Subcutaneous abdominal adipose tissue (tissue), 5 donors: ENCODE data around the gene CASTOR1.
A peak's percentile ranks its signal among the peaks of the same experiment; 100 is the strongest.
"Not testable (repeated sequence)": the region's sequence is repeated elsewhere in the genome, so short reads cannot be mapped to it uniquely, and the experiment has no call there.

ENCODE experiments used
- H3K27ac ChIP-seq: one replicate; pipeline ENCODE4 v1.7.0; 2013; ENCODE audit warnings: low read depth, mild to moderate bottlenecking, inconsistent platforms, low read length, moderate library complexity
- H3K27me3 ChIP-seq, 5 donors: one replicate each; pipeline ENCODE4 v1.7.0; 2013; ENCODE audit warnings: low read length in 5 of 5, inconsistent platforms in 1 of 5; ENCODE audit not compliant: control insufficient read depth in 5 of 5, insufficient read depth in 4 of 5
- H3K36me3 ChIP-seq, 5 donors: one replicate each; pipeline ENCODE4 v1.7.0; 2013; ENCODE audit warnings: low read length in 5 of 5; ENCODE audit not compliant: control insufficient read depth in 5 of 5, insufficient read depth in 5 of 5
- H3K4me1 ChIP-seq, 5 donors: one replicate each; pipeline ENCODE4 v1.7.0; 2013; ENCODE audit warnings: low read length in 5 of 5, mild to moderate bottlenecking in 3 of 5, moderate library complexity in 1 of 5; ENCODE audit not compliant: control insufficient read depth in 5 of 5, insufficient read depth in 5 of 5
- H3K4me3 ChIP-seq, 5 donors: one replicate each; pipeline ENCODE4 v1.7.0; 2013; ENCODE audit warnings: low read length in 5 of 5, low read depth in 1 of 5
- H3K9ac ChIP-seq, 5 donors: one replicate each; pipeline ENCODE4 v1.7.0; 2013; ENCODE audit warnings: low read length in 5 of 5, mild to moderate bottlenecking in 4 of 5, moderate library complexity in 3 of 5
- H3K9me3 ChIP-seq, 5 donors: one replicate each; pipeline ENCODE4 v1.7.0; 2013; ENCODE audit warnings: low read length in 5 of 5; ENCODE audit not compliant: control insufficient read depth in 5 of 5
- donor health status: healthy.
- donor health status: healthy.
- donor health status: healthy.
- donor health status: healthy.
- donor health status: healthy.

The CASTOR1 gene

GRCh38 chr22:30289141-30289979 is at the start of gene CASTOR1:
Gene CASTOR1 (minus strand): TSS chr22:30289505. CDS start chr22:30289497, 8 bp downstream.
- peaks cover 15 to 52% (median 44%) of the 10 kb centered on the region in 5 donors for H3K4me1 ChIP-seq
- peak within 1 kb of the TSS; percentile 77 for H3K27ac ChIP-seq
- H3K4me3 ChIP-seq: peak within 1 kb of the TSS; percentile 71 to 84 (median 81)
- H3K27me3 ChIP-seq: no peaks in the 10 kb centered on the region
- H3K36me3 ChIP-seq: peaks cover 0 to 52% (median 44%) of the 10 kb centered on the region in 5 donors
- no peaks in the 10 kb centered on the region for H3K9me3 ChIP-seq
- H3K9ac ChIP-seq: peak within 1 kb of the TSS in 4 of 5 donors; percentile 65 to 87 (median 82)

GRCh38 chr22:30338802-30339201 is 49.5 kb upstream of the CASTOR1 start:
- Histone ChIP-seq H3K27me3 (no peaks in the 10 kb centered on the region), H3K9ac (no peak overlapping the region), H3K36me3 (peaks cover 17 to 100% (median 98%) of the 10 kb centered on the region in 5 donors), H3K4me3 (no peak overlapping the region), H3K27ac (no peak overlapping the region), H3K9me3 (no peaks in the 10 kb centered on the region), H3K4me1 (peaks cover 7 to 70% (median 35%) of the 10 kb centered on the region in 5 donors)

GRCh38 chr22:30338341-30338740 is 49.0 kb upstream of the CASTOR1 start:
- not testable (repeated sequence) for H3K9ac ChIP-seq, H3K9me3 ChIP-seq, H3K4me3 ChIP-seq, H3K27ac ChIP-seq, H3K27me3 ChIP-seq
- peaks cover 7 to 66% (median 35%) of the 10 kb centered on the region in 5 donors for H3K4me1 ChIP-seq
- peaks cover 15 to 100% (median 98%) of the 10 kb centered on the region in 5 donors for H3K36me3 ChIP-seq

GRCh38 chr22:30337461-30337778 is 48.1 kb upstream of the CASTOR1 start:
- peaks cover 5 to 64% (median 32%) of the 10 kb centered on the region in 5 donors for H3K4me1 ChIP-seq

GRCh38 chr22:30336752-30337460 is 47.6 kb upstream of the CASTOR1 start:
- Histone ChIP-seq H3K36me3 (peaks cover 10 to 99% (median 96%) of the 10 kb centered on the region in 5 donors), H3K9ac (no peak overlapping the region), H3K27ac (peak overlapping the region; percentile 37), H3K4me1 (peaks cover 3 to 58% (median 29%) of the 10 kb centered on the region in 5 donors), H3K4me3 (no peak overlapping the region), H3K27me3 (no peaks in the 10 kb centered on the region), H3K9me3 (no peaks in the 10 kb centered on the region)

More at GRCh38 chr22:30337461-30337778, 48.1 kb upstream of the CASTOR1 start:
- Histone ChIP-seq H3K36me3 (peaks cover 10 to 100% (median 98%) of the 10 kb centered on the region in 5 donors), H3K27ac (peak overlapping the region; percentile 37), H3K4me3 (no peak overlapping the region), H3K9me3 (no peaks in the 10 kb centered on the region), H3K27me3 (no peaks in the 10 kb centered on the region), H3K9ac (no peak overlapping the region)

GRCh38 chr22:30335236-30335635 is 45.9 kb upstream of the CASTOR1 start:
- Histone ChIP-seq H3K4me3 (no peak overlapping the region), H3K27me3 (no peaks in the 10 kb centered on the region), H3K9me3 (no peaks in the 10 kb centered on the region), H3K4me1 (peaks cover 2 to 43% (median 14%) of the 10 kb centered on the region in 5 donors), H3K9ac (no peak overlapping the region), H3K36me3 (peaks cover 10 to 94% (median 82%) of the 10 kb centered on the region in 5 donors), H3K27ac (no peak overlapping the region)

GRCh38 chr22:30334646-30335045 is 45.3 kb upstream of the CASTOR1 start:
- Histone ChIP-seq H3K9me3 (no peaks in the 10 kb centered on the region), H3K4me1 (peaks cover 2 to 37% (median 13%) of the 10 kb centered on the region in 5 donors), H3K27ac (no peak overlapping the region), H3K9ac (no peak overlapping the region), H3K4me3 (no peak overlapping the region), H3K27me3 (no peaks in the 10 kb centered on the region), H3K36me3 (peaks cover 10 to 88% (median 76%) of the 10 kb centered on the region in 5 donors)

- H3K36me3 ChIP-seq: peaks cover 10 to 79% (median 67%) of the 10 kb centered on the region in 5 donors
- no peak overlapping the region for H3K27ac ChIP-seq
- peaks cover 2 to 33% (median 13%) of the 10 kb centered on the region in 5 donors for H3K4me1 ChIP-seq
- no peaks in the 10 kb centered on the region for H3K9me3 ChIP-seq
- no peaks in the 10 kb centered on the region for H3K27me3 ChIP-seq
- no peak overlapping the region for H3K4me3 ChIP-seq
- H3K9ac ChIP-seq: no peak overlapping the region
These were observed 44.4 kb upstream of the CASTOR1 start for GRCh38 chr22:30333707-30334087.

- no peak overlapping the region for H3K4me3 ChIP-seq
- peaks cover 2 to 29% (median 13%) of the 10 kb centered on the region in 5 donors for H3K4me1 ChIP-seq
- no peak overlapping the region for H3K9ac ChIP-seq
- H3K9me3 ChIP-seq: no peaks in the 10 kb centered on the region
- H3K36me3 ChIP-seq: peaks cover 10 to 73% (median 63%) of the 10 kb centered on the region in 5 donors
- no peak overlapping the region for H3K27ac ChIP-seq
- no peaks in the 10 kb centered on the region for H3K27me3 ChIP-seq
These were observed 43.8 kb upstream of the CASTOR1 start for GRCh38 chr22:30332994-30333706.
